Nephron progenitor cell (in vitro differentiated cells): ENCODE measurements around the gene ARHGAP45.
A peak's percentile ranks its signal among the peaks of the same experiment; 100 is the strongest.

Experiments used
- DNase-seq: peaks from one replicate; pipeline ENCODE4 v3.0.0; 2021
- H3K27ac Mint-ChIP-seq: 2 replicates; pipeline ENCODE4 v1.8.0; 2021; ENCODE audit warnings: mild to moderate bottlenecking, moderate library complexity, mixed read lengths
- H3K27me3 Mint-ChIP-seq: 2 replicates; pipeline ENCODE4 v1.8.0; 2021; ENCODE audit warnings: mild to moderate bottlenecking, low read depth, mixed read lengths; ENCODE audit not compliant: poor library complexity
- H3K36me3 Mint-ChIP-seq: 2 replicates; pipeline ENCODE4 v1.8.0; 2021; ENCODE audit warnings: low read depth, mixed read lengths
- H3K4me1 Mint-ChIP-seq: 2 replicates; pipeline ENCODE4 v1.8.0; 2021; ENCODE audit warnings: mixed read lengths
- H3K4me3 Mint-ChIP-seq: 2 replicates; pipeline ENCODE4 v1.8.0; 2021; ENCODE audit warnings: mild to moderate bottlenecking, moderate library complexity, mixed read lengths
- H3K9me3 Mint-ChIP-seq: 2 replicates; pipeline ENCODE4 v1.8.0; 2021; ENCODE audit warnings: mild to moderate bottlenecking, moderate library complexity, mixed read lengths
- CTCF ChIP-seq: fragments of 200-600 bp; sonication (generic); IDR thresholded peaks from 2 replicates; pipeline ENCODE4 v1.5.0; 2021; ENCODE audit warnings: antibody characterized with exemption

Gene ARHGAP45

GRCh38 chr19:1084024-1084868 lies 17.3 kb downstream of the ARHGAP45 start:
- H3K4me1 Mint-ChIP-seq = no peaks in the 10 kb centered on the region
- H3K27ac Mint-ChIP-seq = no peak overlapping the region
- TF ChIP-seq CTCF = no peak
- no peak overlapping the region for H3K4me3 Mint-ChIP-seq
- peaks cover 6% of the 10 kb centered on the region for H3K36me3 Mint-ChIP-seq
- DNase-seq = no peak
- H3K27me3 Mint-ChIP-seq = no peaks in the 10 kb centered on the region
- H3K9me3 Mint-ChIP-seq = no peaks in the 10 kb centered on the region

DNA sequence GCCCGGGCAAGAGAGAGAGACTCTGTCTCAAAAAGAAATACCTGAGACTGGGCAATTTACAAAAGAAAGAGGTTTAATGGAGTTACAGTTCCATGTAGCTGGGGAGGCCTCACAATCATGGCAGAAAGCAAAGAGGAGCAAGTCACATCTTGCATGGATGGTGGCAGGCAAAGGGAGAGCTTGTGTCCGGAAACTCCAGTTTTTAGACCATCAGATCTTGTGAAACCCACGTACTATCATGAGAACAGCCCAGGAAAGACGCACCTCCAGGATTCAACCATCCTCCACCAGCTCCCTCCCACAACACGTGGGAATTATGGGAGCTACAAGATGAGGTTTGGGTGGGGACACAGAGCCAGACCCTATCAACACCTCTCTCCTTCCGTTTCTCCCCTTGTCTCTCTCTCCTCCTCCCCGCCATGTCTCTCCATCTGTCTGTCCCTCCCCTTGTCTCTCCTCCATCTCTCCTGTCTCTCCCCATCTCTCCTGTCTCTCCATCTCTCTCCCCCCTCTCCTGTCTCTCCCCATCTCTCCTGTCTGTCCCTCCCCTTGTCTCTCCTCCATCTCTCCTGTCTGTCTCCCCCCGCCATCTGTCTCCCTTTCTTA lies 18.2 kb downstream of the ARHGAP45 start:
- H3K4me1 Mint-ChIP-seq = no peaks in the 10 kb centered on the region
- no peaks in the 10 kb centered on the region for H3K9me3 Mint-ChIP-seq
- H3K27me3 Mint-ChIP-seq = no peaks in the 10 kb centered on the region
- H3K27ac Mint-ChIP-seq = peak overlapping the region; percentile 71
- TF ChIP-seq CTCF = no peak
- no peak for DNase-seq
- H3K4me3 Mint-ChIP-seq = no peak overlapping the region
- H3K36me3 Mint-ChIP-seq = peaks cover 6% of the 10 kb centered on the region

DNA sequence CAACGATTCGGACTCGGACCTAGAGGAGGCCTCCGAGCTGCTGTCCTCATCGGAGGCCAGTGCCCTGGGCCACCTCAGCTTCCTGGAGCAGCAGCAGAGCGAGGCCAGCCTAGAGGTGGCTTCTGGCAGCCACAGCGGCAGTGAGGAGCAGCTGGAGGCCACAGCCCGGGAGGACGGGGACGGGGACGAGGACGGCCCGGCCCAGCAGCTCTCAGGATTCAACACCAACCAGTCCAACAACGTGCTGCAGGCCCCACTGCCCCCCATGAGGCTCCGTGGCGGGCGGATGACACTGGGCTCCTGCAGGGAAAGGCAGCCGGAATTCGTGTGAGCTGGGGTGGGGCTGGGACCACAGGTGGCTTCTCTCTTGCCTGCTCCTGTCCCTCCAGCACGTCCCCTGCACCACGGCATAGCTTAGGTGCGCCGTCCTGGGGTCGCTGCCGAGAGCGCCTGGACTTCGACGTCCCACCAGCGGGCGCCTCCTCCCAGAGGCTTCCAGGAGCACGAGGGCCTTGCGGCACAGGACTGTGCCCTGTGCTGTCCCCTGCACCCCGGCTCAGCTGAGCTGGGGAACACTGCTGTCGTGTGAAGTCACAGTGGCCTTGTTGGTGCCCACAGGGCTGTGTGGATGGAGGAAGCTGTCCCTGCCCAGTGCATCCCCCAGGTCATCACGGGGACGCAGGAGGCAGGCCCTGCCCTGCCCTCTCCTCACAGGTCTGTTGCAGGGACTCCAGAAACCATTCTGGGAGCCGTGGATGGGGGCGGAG lies 18.9 kb downstream of the ARHGAP45 start:
- Mint-ChIP-seq H3K36me3 (peaks cover 6% of the 10 kb centered on the region), H3K4me1 (no peaks in the 10 kb centered on the region), H3K27me3 (no peaks in the 10 kb centered on the region), H3K27ac (peak overlapping the region; percentile 71), H3K9me3 (no peaks in the 10 kb centered on the region), H3K4me3 (no peak overlapping the region)
- no peak for DNase-seq
- TF ChIP-seq CTCF = no peak

DNA sequence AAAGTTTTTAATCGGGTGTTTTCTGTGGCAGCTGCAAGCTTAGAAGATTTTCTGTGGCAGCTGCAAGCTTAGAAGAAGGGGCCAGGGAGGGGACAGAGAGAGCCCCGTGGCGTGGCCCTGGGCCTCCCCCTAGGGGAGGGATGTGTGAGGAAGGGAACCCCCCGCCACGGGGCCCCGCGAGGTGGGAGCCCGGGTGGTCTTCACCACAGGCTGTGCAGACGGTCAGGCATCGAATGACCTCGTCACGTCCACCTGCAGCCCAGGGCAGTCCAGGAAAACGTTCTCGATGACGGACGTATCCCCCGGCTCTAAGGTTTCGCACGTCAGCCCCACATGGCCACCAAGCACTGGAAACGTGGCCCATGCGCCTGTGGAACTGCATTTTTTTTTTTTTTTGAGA lies 19.6 kb downstream of the ARHGAP45 start:
- Mint-ChIP-seq H3K27ac (no peak overlapping the region), H3K9me3 (no peaks in the 10 kb centered on the region), H3K36me3 (peaks cover 6% of the 10 kb centered on the region), H3K27me3 (no peaks in the 10 kb centered on the region), H3K4me3 (no peak overlapping the region), H3K4me1 (no peaks in the 10 kb centered on the region)
- no peak for DNase-seq
- TF ChIP-seq CTCF = no peak

- Mint-ChIP-seq H3K36me3 (peaks cover 6% of the 10 kb centered on the region), H3K27me3 (no peaks in the 10 kb centered on the region), H3K4me1 (peaks cover under 1% of the 10 kb centered on the region), H3K4me3 (no peak overlapping the region), H3K9me3 (no peaks in the 10 kb centered on the region), H3K27ac (peak overlapping the region; percentile 97)
- no peak for TF ChIP-seq CTCF
- DNase-seq = no peak
Measured at GRCh38 chr19:1087813-1088415, 20.9 kb downstream of the ARHGAP45 start.
